A549 treated with CpdA at 1 μM for 4 hours (cell line): ENCODE results near the gene SERPINB10. TPM values are rescaled to one million over a fixed set of nuclear protein-coding genes. Genes with fewer than 3 reads are reported as not detected.

Source experiments
- total RNA-seq: library from RNA; stranded (reverse); fragments of 200-300 nt; extraction: Qiagen RNA extraction; gene quantifications from 5 replicates; pipeline ENCODE4 v1.2.3, GENCODE V29; 2022; ENCODE audit warnings: low read depth

SERPINB10 gene
- not detected in 5 replicates for total RNA-seq

GRCh38 chr18:63907664-63908063, at the start of gene SERPINB10:
TSS of gene SERPINB10 (plus strand) at chr18:63907958. CDS start at chr18:63915511, 7,553 bp downstream.

GRCh38 chr18:63887424-63887823, 20.3 kb upstream of the SERPINB10 start, which contains the start of gene SERPINB2:
TSS of gene SERPINB2 (plus strand) at chr18:63887705. CDS start at chr18:63891445, 3,740 bp downstream.

GRCh38 chr18:63949068-63949737, 41.4 kb downstream of the SERPINB10 start, which contains the start of gene HMSD:
TSS of gene HMSD (plus strand) at chr18:63949301. CDS start at chr18:63953456, 4,155 bp downstream.

GRCh38 chr18:63969942-63970808, 62.4 kb downstream of the SERPINB10 start, which contains the start of gene SERPINB8:
TSS of gene SERPINB8 (plus strand) at chr18:63970081. CDS start at chr18:63978309, 8,228 bp downstream.

Other genes starting within 250 kb of the SERPINB10 start
- 0.09 to 0.26 TPM (median 0.17 TPM) in 4 of 5 replicates, not detected in the other for gene SERPINB3, start 246.1 kb upstream of the SERPINB10 start, total RNA-seq
- gene SERPINB11, start 205.0 kb upstream of the SERPINB10 start, total RNA-seq, result 0.11 TPM in 1 of 5 replicates, not detected in the others
- gene SERPINB7, start 132.5 kb upstream of the SERPINB10 start, total RNA-seq, result 1.7 to 3.3 TPM (median 2.8 TPM) in 5 replicates
- gene SERPINB2, start 20.3 kb upstream of the SERPINB10 start, total RNA-seq, result 0.06 to 0.08 TPM (median 0.07 TPM) in 3 of 5 replicates, not detected in the others
- gene HMSD, start 41.3 kb downstream of the SERPINB10 start, total RNA-seq, result 0.34 to 0.59 TPM (median 0.54 TPM) in 3 of 5 replicates, not detected in the others
- gene SERPINB8, start 62.1 kb downstream of the SERPINB10 start, total RNA-seq, result 9.3 to 12.5 TPM (median 10.9 TPM) in 5 replicates
- not detected in 5 replicates for gene LINC00305, start 241.1 kb downstream of the SERPINB10 start, total RNA-seq